HCT116 (cell line): ENCODE data around the gene AMACR. TPM values are rescaled to one million over a fixed set of nuclear protein-coding genes. Genes with fewer than 3 reads are reported as not detected.

Experiments used
- ATAC-seq: fragments of 200-7000 bp; cut with Tn5 transposase; 2 replicates; pipeline ENCODE4 v1.9.1; 2020; ENCODE audit warnings: mild to moderate bottlenecking, moderate library complexity
- BruUV-seq: library from RNA; stranded (reverse); fragments of 400-500 nt; replicated peaks from 2 replicates; lab custom pipeline; 2021; lab: Mats Ljungman, UMichigan
- CTCF ChIA-PET: fragments of 300-600 bp; sonication (Branson Sonifier 250); formaldehyde crosslinking; loops from one replicate; lab custom pipeline; 2021; ENCODE audit warnings: antibody characterized with exemption; lab: Charles Lee
- POLR2A ChIA-PET: fragments of 300-600, 350-600 bp; sonication (Branson Sonifier 250); formaldehyde crosslinking; loops from one replicate; lab custom pipeline; 2021; ENCODE audit warnings: antibody characterized with exemption; lab: Charles Lee
- RAD21 ChIA-PET, 2 experiments: fragments of 300-600 bp; sonication (Branson Sonifier 250); formaldehyde crosslinking; loops; one replicate each; lab custom pipeline; 2023; ENCODE audit warnings: low total read pairs in 2 of 2; ENCODE audit not compliant: uncharacterized antibody in 2 of 2, unreplicated experiment in 2 of 2, low non-redundant PET in 1 of 2; lab: Charles Lee
- DNase-seq: peaks from one replicate; pipeline ENCODE4 v3.0.0-alpha.2; 2010; ENCODE audit warnings: low read depth, low spot score
- H2AFZ ChIP-seq: fragments of 200-600 bp; shearing (Covaris generic), sonication (generic); 2 replicates; pipeline ENCODE4 v1.6.1; 2017; ENCODE audit warnings: low read depth, mixed run types, mixed read lengths, antibody characterized with exemption, low read length; ENCODE audit not compliant: poor library complexity, severe bottlenecking
- H3K27ac ChIP-seq: 2 replicates; pipeline ENCODE4 v1.5.1; 2012; ENCODE audit warnings: low read depth, low read length
- H3K27me3 ChIP-seq: fragments of 200-600 bp; sonication (generic); 2 replicates; pipeline ENCODE4 v1.6.1; 2016; ENCODE audit warnings: mixed run types, low read length, mixed read lengths; ENCODE audit not compliant: insufficient read depth
- H3K36me3 ChIP-seq, 2 experiments: fragments of 200-500 bp in 1 of 2; fragments of 200-600 bp in 1 of 2; sonication (Bioruptor generic) in 1 of 2; sonication (generic) in 1 of 2; 2 replicates each; pipeline versions ENCODE4 v1.5.1 to v1.6.1; 2014 to 2016; ENCODE audit warnings: low read length in 2 of 2, inconsistent platforms in 1 of 2, mixed read lengths in 1 of 2, mixed run types in 1 of 2; ENCODE audit not compliant: insufficient read depth in 2 of 2, control insufficient read depth in 1 of 2
- H3K4me1 ChIP-seq, 2 experiments: fragments of 200-600 bp in 1 of 2; sonication (generic) in 1 of 2; 2 replicates each; pipeline versions ENCODE4 v1.5.1 to v1.6.1; 2012 to 2017; ENCODE audit warnings: low read length in 2 of 2, inconsistent platforms in 1 of 2, mild to moderate bottlenecking in 1 of 2, mixed read lengths in 1 of 2, mixed run types in 1 of 2, moderate library complexity in 1 of 2; ENCODE audit not compliant: insufficient read depth in 2 of 2, control insufficient read depth in 1 of 2
- H3K4me2 ChIP-seq: fragments of 200-600 bp; sonication (generic); 2 replicates; pipeline ENCODE4 v1.6.1; 2017; ENCODE audit warnings: mixed run types, low read length, mixed read lengths
- H3K4me3 ChIP-seq, 2 experiments: fragments of 200-600 bp in 1 of 2; sonication (generic) in 1 of 2; replicated peaks in 1 of 2; 2 replicates each; pipeline ENCODE4 v1.5.1; 2011 to 2016; ENCODE audit warnings: low read length in 2 of 2, control low read depth in 1 of 2, low read depth in 1 of 2, mild to moderate bottlenecking in 1 of 2, mixed read lengths in 1 of 2, mixed run types in 1 of 2
- H3K79me2 ChIP-seq: fragments of 200-600 bp; sonication (generic); 2 replicates; pipeline ENCODE4 v1.6.1; 2017; ENCODE audit warnings: mild to moderate bottlenecking, mixed run types, low read length, moderate library complexity, mixed read lengths; ENCODE audit not compliant: insufficient read depth
- H3K9ac ChIP-seq: fragments of 200-600 bp; sonication (generic); 2 replicates; pipeline ENCODE4 v1.6.1; 2016; ENCODE audit warnings: low read length, mixed read lengths
- H3K9me2 ChIP-seq: fragments of 200-600 bp; sonication (generic), shearing (Covaris generic); 2 replicates; pipeline ENCODE4 v1.6.1; 2017; ENCODE audit warnings: mixed run types, mild to moderate bottlenecking, moderate library complexity; ENCODE audit not compliant: insufficient read depth
- H3K9me3 ChIP-seq, 2 experiments: fragments of 200-500 bp in 1 of 2; fragments of 200-600 bp in 1 of 2; sonication (Bioruptor generic) in 1 of 2; sonication (generic) in 1 of 2; 2 replicates each; pipeline ENCODE4 v1.6.1; 2014 to 2017; ENCODE audit warnings: low read length in 2 of 2, mixed read lengths in 2 of 2, inconsistent platforms in 1 of 2, low read depth in 1 of 2, mild to moderate bottlenecking in 1 of 2, mixed run types in 1 of 2, moderate library complexity in 1 of 2; ENCODE audit not compliant: control insufficient read depth in 1 of 2, insufficient read depth in 1 of 2
- H4K20me1 ChIP-seq: fragments of 200-600 bp; sonication (generic), shearing (Covaris generic); 2 replicates; pipeline ENCODE4 v1.6.1; 2017; ENCODE audit warnings: mixed run types, mild to moderate bottlenecking, moderate library complexity; ENCODE audit not compliant: insufficient read depth
- CEBPB ChIP-seq: IDR thresholded peaks from 2 replicates; pipeline ENCODE4 v1.6.1; 2012; ENCODE audit warnings: low read depth
- CTCF ChIP-seq, 3 experiments: fragments of 200-600 bp in 1 of 3; sonication (generic) in 1 of 3; IDR thresholded peaks in 2 of 3; conservative IDR thresholded peaks in 1 of 3; 2 replicates each; pipeline ENCODE4 v1.5.1; 2012 to 2017; ENCODE audit warnings: low read depth in 2 of 3, low read length in 2 of 3, antibody characterized with exemption in 1 of 3, borderline replicate concordance in 1 of 3, control low read depth in 1 of 3, mild to moderate bottlenecking in 1 of 3, mixed read lengths in 1 of 3, mixed run types in 1 of 3, moderate library complexity in 1 of 3; ENCODE audit not compliant: insufficient read depth in 1 of 3
- EGR1 ChIP-seq: IDR thresholded peaks from 2 replicates; pipeline ENCODE4 v1.6.1; 2012; ENCODE audit warnings: low read depth
- EZH2 ChIP-seq: fragments of 200-600 bp; sonication (generic); IDR thresholded peaks from 2 replicates; pipeline ENCODE4 v1.6.1; 2017; ENCODE audit warnings: antibody characterized with exemption, mixed run types
- EZH2phosphoT487 ChIP-seq: fragments of 200-600 bp; IDR thresholded peaks from 2 replicates; pipeline ENCODE4 v1.6.1; 2018; ENCODE audit warnings: antibody characterized with exemption, borderline replicate concordance
- FOSL1 ChIP-seq: IDR thresholded peaks from 2 replicates; pipeline ENCODE4 v1.6.1; 2012; ENCODE audit warnings: low read depth
- POLR2A ChIP-seq: IDR thresholded peaks from 2 replicates; pipeline ENCODE4 v1.7.0; 2011; ENCODE audit warnings: borderline replicate concordance; ENCODE audit not compliant: insufficient read depth, insufficient read length; ENCODE audit errors: extremely low read depth
- POLR2AphosphoS5 ChIP-seq: IDR thresholded peaks from 2 replicates; pipeline ENCODE4 v1.6.1; 2011; ENCODE audit warnings: mild to moderate bottlenecking, low read depth, low read length, moderate library complexity
- RAD21 ChIP-seq: IDR thresholded peaks from 2 replicates; pipeline ENCODE4 v1.6.1; 2012; ENCODE audit warnings: low read depth, mild to moderate bottlenecking
- REST ChIP-seq: IDR thresholded peaks from 2 replicates; pipeline ENCODE4 v1.6.1; 2012; ENCODE audit warnings: low read depth
- SIN3A ChIP-seq: IDR thresholded peaks from 2 replicates; pipeline ENCODE4 v1.6.1; 2012; ENCODE audit warnings: low read depth
- TCF7L2 ChIP-seq: IDR thresholded peaks from 2 replicates; pipeline ENCODE4 v1.7.0; 2011; ENCODE audit warnings: borderline replicate concordance, inconsistent platforms; ENCODE audit not compliant: insufficient read depth, insufficient read length; ENCODE audit errors: extremely low read depth
- YY1 ChIP-seq: IDR thresholded peaks from 2 replicates; pipeline ENCODE4 v1.6.1; 2011; ENCODE audit warnings: low read length, low read depth, moderate library complexity, mild to moderate bottlenecking; ENCODE audit not compliant: insufficient replicate concordance; ENCODE audit errors: extremely low read depth
- ZFX ChIP-seq: fragments of 450-650 bp; IDR thresholded peaks from 2 replicates; pipeline ENCODE4 v1.6.1; 2017
- ZNF274 ChIP-seq: fragments of 200-500 bp; sonication (Bioruptor generic); IDR thresholded peaks from 2 replicates; pipeline ENCODE4 v1.6.1; 2014; ENCODE audit warnings: mild to moderate bottlenecking, low read depth, low read length, inconsistent platforms
- intact Hi-C: fragments of 100-400 bp; cut with micrococcal nuclease; formaldehyde crosslinking; loops from 2 replicates; pipeline ENCODE4 v1.10.0; 2022
- total RNA-seq: library from RNA; stranded (reverse); gene quantifications from one replicate; pipeline ENCODE4 v1.2.1, GENCODE V29; 2021; ENCODE audit not compliant: unreplicated experiment
- TF ChIP-seq, protein P1 (sequence below): IDR thresholded peaks from 2 replicates; pipeline ENCODE4 v1.6.1; 2012
- TF ChIP-seq, protein P2 (sequence below): IDR thresholded peaks from 2 replicates; pipeline ENCODE4 v1.6.1; 2012

Gene AMACR
- total RNA-seq, 1 experiment from 2014 or later = 4.3 TPM

DNA sequence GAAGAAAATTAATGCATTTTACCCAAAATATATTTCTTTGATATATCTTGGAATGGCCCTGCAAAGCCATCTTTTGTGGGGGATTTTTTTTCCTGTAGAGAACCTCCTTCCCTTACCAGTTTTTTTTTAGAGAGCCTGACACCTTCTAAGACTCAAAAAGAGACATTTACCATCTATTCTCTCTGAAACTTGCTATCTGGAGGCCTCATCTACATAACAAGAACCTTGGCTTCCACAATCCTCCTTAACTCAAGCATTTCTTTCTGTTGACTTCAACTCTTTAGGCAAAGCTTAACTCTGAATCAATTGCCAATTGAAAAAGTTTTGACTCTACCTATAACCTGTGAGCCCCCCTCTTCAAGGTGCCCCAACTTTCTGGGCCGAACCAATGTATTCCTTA lies 29.5 kb downstream of the AMACR start:
- TF ChIP-seq EZH2phosphoT487 = no peak
- TF ChIP-seq, protein P1, sequence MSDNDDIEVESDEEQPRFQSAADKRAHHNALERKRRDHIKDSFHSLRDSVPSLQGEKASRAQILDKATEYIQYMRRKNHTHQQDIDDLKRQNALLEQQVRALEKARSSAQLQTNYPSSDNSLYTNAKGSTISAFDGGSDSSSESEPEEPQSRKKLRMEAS = no peak
- TF ChIP-seq REST = no peak
- no peak for TF ChIP-seq FOSL1
- TF ChIP-seq CTCF (IDR thresholded peaks at IDR 0.05 in 2 of 3, conservative IDR thresholded peaks at IDR 0.05 in 1 of 3; ENCODE audit: borderline replicate concordance in 1 of 3, insufficient read depth in 1 of 3, low read depth in 2 of 3, low read length in 2 of 3) = no peak
- TF ChIP-seq RAD21 = no peak
- TF ChIP-seq YY1 = no peak
- no peak for TF ChIP-seq ZFX
- TF ChIP-seq TCF7L2 = no peak
- no peak for TF ChIP-seq EZH2
- TF ChIP-seq, protein P2, sequence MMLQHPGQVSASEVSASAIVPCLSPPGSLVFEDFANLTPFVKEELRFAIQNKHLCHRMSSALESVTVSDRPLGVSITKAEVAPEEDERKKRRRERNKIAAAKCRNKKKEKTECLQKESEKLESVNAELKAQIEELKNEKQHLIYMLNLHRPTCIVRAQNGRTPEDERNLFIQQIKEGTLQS = no peak
- TF ChIP-seq CEBPB = no peak
- TF ChIP-seq POLR2AphosphoS5 = no peak
- no peak for TF ChIP-seq ZNF274
- TF ChIP-seq EGR1 = no peak
- TF ChIP-seq SIN3A = no peak
- no peak for TF ChIP-seq POLR2A
- TF ChIP-seq, all 23 proteins: peak for 0
- no peaks in the 10 kb centered on the region for H3K36me3 ChIP-seq
- H3K79me2 ChIP-seq = no peaks in the 10 kb centered on the region
- no peak overlapping the region for H3K4me3 ChIP-seq
- DNase-seq (no peak), ATAC-seq (no peak)
- no peaks in the 10 kb centered on the region for H3K9me3 ChIP-seq
- peaks cover 7% of the 10 kb centered on the region for H3K27me3 ChIP-seq
- H3K9me2 ChIP-seq = no peaks in the 10 kb centered on the region
- H3K27ac ChIP-seq = no peak overlapping the region
- POLR2A ChIA-PET = no interaction called here
- BruUV-seq = no TSS peak
- H2AFZ ChIP-seq = no peak overlapping the region
- H3K4me2 ChIP-seq = no peak overlapping the region
- H4K20me1 ChIP-seq = no peaks in the 10 kb centered on the region
- intact Hi-C loops = no loop called here
- no peaks in the 10 kb centered on the region for H3K4me1 ChIP-seq
- H3K9ac ChIP-seq = no peak overlapping the region
- RAD21 ChIA-PET = no interaction called here
- CTCF ChIA-PET = interaction anchor here (1.1 kb wide), 1 partner anchor 8 kb away, joined by 4 read pairs; no protein-coding TSS in a partner anchor
